Activated T-helper 1 cell treated with anti-CD3 and anti-CD28 coated beads, Interleukin-12 subunit alpha, Interleukin-12 subunit beta, Interleukin-2, Interleukin-4 antibody, amounts not matched to agents 30 ng/mL and 10 ng/mL and 1 ng/mL, durations not matched to agents 14 hours and 24 hours and 36 hours (primary cell): ENCODE results near the gene KRT35. TPM values are rescaled to one million over a fixed set of nuclear protein-coding genes. Genes with fewer than 3 reads are reported as not detected.

ENCODE experiments used
- DNase-seq: peaks from one replicate; pipeline ENCODE4 v3.0.0; 2021; ENCODE audit warnings: low spot score
- H3K27ac Mint-ChIP-seq: one replicate; pipeline ENCODE4 v1.8.0; 2021; ENCODE audit warnings: mild to moderate bottlenecking, mixed read lengths
- H3K27me3 Mint-ChIP-seq: one replicate; pipeline ENCODE4 v1.8.0; 2022; ENCODE audit warnings: mild to moderate bottlenecking, moderate library complexity, mixed read lengths; ENCODE audit not compliant: insufficient read depth
- H3K36me3 Mint-ChIP-seq: one replicate; pipeline ENCODE4 v1.8.0; 2021; ENCODE audit warnings: low read depth, mixed read lengths
- H3K4me1 Mint-ChIP-seq: one replicate; pipeline ENCODE4 v1.8.0; 2021; ENCODE audit warnings: low read depth, mixed read lengths
- H3K4me3 Mint-ChIP-seq: one replicate; pipeline ENCODE4 v1.8.0; 2021; ENCODE audit warnings: mild to moderate bottlenecking, moderate library complexity, mixed read lengths
- H3K9me3 Mint-ChIP-seq: one replicate; pipeline ENCODE4 v1.8.0; 2021; ENCODE audit warnings: mixed read lengths
- intact Hi-C: fragments of 100-400 bp; cut with micrococcal nuclease; formaldehyde crosslinking; loops from one replicate; pipeline ENCODE4 v1.15.1; 2024
- total RNA-seq: library from RNA; stranded (reverse); gene quantifications from 2 replicates; pipeline ENCODE4 v1.2.3, GENCODE V29; 2022

The KRT35 gene
- not detected in 2 replicates for total RNA-seq

GRCh38 chr17:41481036-41481435 lies at the start of gene KRT35:
Gene KRT35, minus strand, starts transcription at chr17:41481151. Its CDS starts 54 bp downstream, at chr17:41481097.
- intact Hi-C loops = no loop called here
- no peak for DNase-seq
- Mint-ChIP-seq H3K4me3 (no peak within 1 kb of the TSS), H3K27me3 (peaks cover 7% of the 10 kb centered on the region), H3K27ac (no peak within 1 kb of the TSS), H3K9me3 (no peaks in the 10 kb centered on the region), H3K36me3 (no peaks in the 10 kb centered on the region), H3K4me1 (no peaks in the 10 kb centered on the region)

GRCh38 chr17:41530062-41531048 lies 49.4 kb upstream of the KRT35 start:
- no peak overlapping the region for H3K27ac Mint-ChIP-seq
- H3K4me3 Mint-ChIP-seq = no peak overlapping the region
- no peaks in the 10 kb centered on the region for H3K36me3 Mint-ChIP-seq
- peaks cover 58% of the 10 kb centered on the region for H3K27me3 Mint-ChIP-seq
- no peaks in the 10 kb centered on the region for H3K9me3 Mint-ChIP-seq
- intact Hi-C loops = no loop called here
- no peaks in the 10 kb centered on the region for H3K4me1 Mint-ChIP-seq
- DNase-seq = no peak

- no peak overlapping the region for H3K27ac Mint-ChIP-seq
- H3K9me3 Mint-ChIP-seq = no peaks in the 10 kb centered on the region
- no peak for DNase-seq
- H3K27me3 Mint-ChIP-seq = peaks cover 54% of the 10 kb centered on the region
- no peaks in the 10 kb centered on the region for H3K4me1 Mint-ChIP-seq
- intact Hi-C loops = no loop called here
- H3K4me3 Mint-ChIP-seq = no peak overlapping the region
- no peaks in the 10 kb centered on the region for H3K36me3 Mint-ChIP-seq
These were observed 48.6 kb upstream of the KRT35 start for GRCh38 chr17:41529491-41529915.

GRCh38 chr17:41528959-41529353 lies 48.0 kb upstream of the KRT35 start:
- Mint-ChIP-seq H3K9me3 (no peaks in the 10 kb centered on the region), H3K36me3 (no peaks in the 10 kb centered on the region), H3K4me1 (no peaks in the 10 kb centered on the region), H3K27ac (no peak overlapping the region), H3K27me3 (peaks cover 54% of the 10 kb centered on the region), H3K4me3 (no peak overlapping the region)
- intact Hi-C loops = no loop called here
- DNase-seq = no peak

GRCh38 chr17:41527063-41528023 lies 46.4 kb upstream of the KRT35 start:
- Mint-ChIP-seq H3K4me3 (no peak overlapping the region), H3K9me3 (no peaks in the 10 kb centered on the region), H3K4me1 (no peaks in the 10 kb centered on the region), H3K36me3 (no peaks in the 10 kb centered on the region), H3K27me3 (peaks cover 47% of the 10 kb centered on the region), H3K27ac (no peak overlapping the region)
- intact Hi-C loops = no loop called here
- no peak for DNase-seq

GRCh38 chr17:41524261-41524660 lies 43.3 kb upstream of the KRT35 start:
- Mint-ChIP-seq H3K36me3 (no peaks in the 10 kb centered on the region), H3K9me3 (no peaks in the 10 kb centered on the region), H3K4me1 (no peaks in the 10 kb centered on the region), H3K4me3 (no peak overlapping the region), H3K27me3 (peaks cover 27% of the 10 kb centered on the region), H3K27ac (no peak overlapping the region)
- DNase-seq = no peak
- intact Hi-C loops = no loop called here

- intact Hi-C loops = no loop called here
- H3K27me3 Mint-ChIP-seq = peaks cover 22% of the 10 kb centered on the region
- no peak overlapping the region for H3K27ac Mint-ChIP-seq
- no peaks in the 10 kb centered on the region for H3K36me3 Mint-ChIP-seq
- no peaks in the 10 kb centered on the region for H3K4me1 Mint-ChIP-seq
- H3K9me3 Mint-ChIP-seq = no peaks in the 10 kb centered on the region
- no peak for DNase-seq
- H3K4me3 Mint-ChIP-seq = no peak overlapping the region
These were observed 42.8 kb upstream of the KRT35 start for GRCh38 chr17:41523787-41524186.

- no peaks in the 10 kb centered on the region for H3K4me1 Mint-ChIP-seq
- H3K9me3 Mint-ChIP-seq = no peaks in the 10 kb centered on the region
- no peak overlapping the region for H3K27ac Mint-ChIP-seq
- H3K36me3 Mint-ChIP-seq = no peaks in the 10 kb centered on the region
- peaks cover 16% of the 10 kb centered on the region for H3K27me3 Mint-ChIP-seq
- no peak for DNase-seq
- H3K4me3 Mint-ChIP-seq = no peak overlapping the region
- intact Hi-C loops = no loop called here
These were observed 42.3 kb upstream of the KRT35 start for GRCh38 chr17:41523225-41523593.

GRCh38 chr17:41522301-41523224 lies 41.6 kb upstream of the KRT35 start:
- Mint-ChIP-seq H3K27me3 (peaks cover 16% of the 10 kb centered on the region), H3K9me3 (no peaks in the 10 kb centered on the region), H3K36me3 (no peaks in the 10 kb centered on the region), H3K4me3 (no peak overlapping the region), H3K27ac (no peak overlapping the region), H3K4me1 (no peaks in the 10 kb centered on the region)
- DNase-seq = no peak
- intact Hi-C loops = no loop called here

- H3K4me3 Mint-ChIP-seq = no peak overlapping the region
- peaks cover 9% of the 10 kb centered on the region for H3K27me3 Mint-ChIP-seq
- H3K4me1 Mint-ChIP-seq = no peaks in the 10 kb centered on the region
- no peaks in the 10 kb centered on the region for H3K36me3 Mint-ChIP-seq
- intact Hi-C loops = no loop called here
- no peak for DNase-seq
- H3K9me3 Mint-ChIP-seq = no peaks in the 10 kb centered on the region
- H3K27ac Mint-ChIP-seq = no peak overlapping the region
These were observed 40.8 kb upstream of the KRT35 start for GRCh38 chr17:41521574-41522261.

- intact Hi-C loops = no loop called here
- Mint-ChIP-seq H3K4me1 (no peaks in the 10 kb centered on the region), H3K4me3 (no peak overlapping the region), H3K36me3 (no peaks in the 10 kb centered on the region), H3K27ac (no peak overlapping the region), H3K9me3 (no peaks in the 10 kb centered on the region), H3K27me3 (peaks cover 3% of the 10 kb centered on the region)
- DNase-seq = no peak
These were observed 40.0 kb upstream of the KRT35 start for GRCh38 chr17:41520821-41521521.
